ENCODE measurements around the gene PPT1.

Gene PPT1

GRCh38 chr1:40023379-40023944, 73.6 kb downstream of the PPT1 start:
- DNase-seq = no peak

Data from activated CD4-positive, alpha-beta T cell treated with anti-CD3 and anti-CD28 coated beads for 1 hour (primary cell).